ENCODE measurements around the gene ERBB2. TPM values are rescaled to one million over a fixed set of nuclear protein-coding genes. Genes with fewer than 3 reads are reported as not detected.

The ERBB2 gene
- total RNA-seq, 2 experiments from 2014 or later = 4.5 to 4.6 TPM

- no peak for DNase-seq
- Mint-ChIP-seq H3K27me3 (peaks cover under 1% of the 10 kb centered on the region), H3K4me3 (no peak overlapping the region), H3K36me3 (ENCODE audit: low read depth) (peaks cover 30% of the 10 kb centered on the region), H3K4me1 (peaks cover 55% of the 10 kb centered on the region), H3K27ac (peak overlapping the region; percentile 86), H3K9me3 (no peaks in the 10 kb centered on the region)
- CTCF ChIA-PET = interaction anchor here (0.6 to 2.2 kb wide), 6 partner anchors 9 to 304 kb away, joined by 3 to 13 read pairs (median 6); partner anchors contain the start of genes PGAP3 and TCAP
- POLR2A ChIA-PET = interaction anchor here (1.1 kb wide), 1 partner anchor 31 kb away, joined by 4 read pairs; no protein-coding TSS in a partner anchor
Observed at GRCh38 chr17:39675390-39676082, 24.3 kb upstream of the ERBB2 start.

GRCh38 chr17:39676198-39676819 lies 23.6 kb upstream of the ERBB2 start:
- H3K4me1 Mint-ChIP-seq = peaks cover 61% of the 10 kb centered on the region
- H3K4me3 Mint-ChIP-seq = no peak overlapping the region
- H3K9me3 Mint-ChIP-seq = no peaks in the 10 kb centered on the region
- H3K27ac Mint-ChIP-seq = peak overlapping the region; percentile 86
- ChIA-PET CTCF (interaction anchor here (1.1 to 2.2 kb wide), 6 partner anchors 9 to 94 kb away, joined by 3 to 13 read pairs (median 6); partner anchors contain the start of genes PGAP3 and TCAP), POLR2A (no interaction called here)
- DNase-seq = peak; percentile 70
- no peaks in the 10 kb centered on the region for H3K27me3 Mint-ChIP-seq
- H3K36me3 Mint-ChIP-seq (ENCODE audit: low read depth) = peaks cover 34% of the 10 kb centered on the region

- POLR2A ChIA-PET = no interaction called here
- Mint-ChIP-seq H3K4me3 (no peak overlapping the region), H3K27me3 (no peaks in the 10 kb centered on the region), H3K36me3 (ENCODE audit: low read depth) (peaks cover 34% of the 10 kb centered on the region), H3K27ac (peak overlapping the region; percentile 86), H3K9me3 (no peaks in the 10 kb centered on the region), H3K4me1 (peaks cover 61% of the 10 kb centered on the region)
- DNase-seq = no peak
- CTCF ChIA-PET = interaction anchor here (1.2 to 2.2 kb wide), 4 partner anchors 8 to 55 kb away, joined by 3 to 10 read pairs (median 5); partner anchors contain the start of gene PNMT
Observed at GRCh38 chr17:39677072-39677471, 22.8 kb upstream of the ERBB2 start.

- Mint-ChIP-seq H3K36me3 (ENCODE audit: low read depth) (peaks cover 38% of the 10 kb centered on the region), H3K27me3 (no peaks in the 10 kb centered on the region), H3K4me3 (no peak overlapping the region), H3K9me3 (no peaks in the 10 kb centered on the region), H3K27ac (peak overlapping the region; percentile 86), H3K4me1 (peaks cover 61% of the 10 kb centered on the region)
- no peak for DNase-seq
- CTCF ChIA-PET = interaction anchor here (1.4 to 2.5 kb wide), 4 partner anchors 9 to 56 kb away, joined by 6 to 17 read pairs (median 9); partner anchors contain the start of genes MIEN1, PGAP3 and PNMT
- POLR2A ChIA-PET = interaction anchor here (0.6 to 1.1 kb wide), 2 partner anchors 9 to 77 kb away, joined by 4 read pairs; no protein-coding TSS in a partner anchor
Observed at GRCh38 chr17:39677542-39678339, 22.1 kb upstream of the ERBB2 start.

GRCh38 chr17:39678340-39679116 lies 21.3 kb upstream of the ERBB2 start:
- no peaks in the 10 kb centered on the region for H3K9me3 Mint-ChIP-seq
- peak overlapping the region; percentile 92 for H3K27ac Mint-ChIP-seq
- DNase-seq = no peak
- peaks cover 44% of the 10 kb centered on the region for H3K36me3 Mint-ChIP-seq (ENCODE audit: low read depth)
- H3K4me3 Mint-ChIP-seq = no peak overlapping the region
- H3K4me1 Mint-ChIP-seq = peaks cover 62% of the 10 kb centered on the region
- no peaks in the 10 kb centered on the region for H3K27me3 Mint-ChIP-seq
- ChIA-PET POLR2A (interaction anchor here (1.1 kb wide), 1 partner anchor 77 kb away, joined by 4 read pairs; no protein-coding TSS in a partner anchor), CTCF (interaction anchor here (1.4 to 3.0 kb wide), 6 partner anchors 9 to 57 kb away, joined by 6 to 17 read pairs (median 8); partner anchors contain the start of genes MIEN1, PGAP3 and PNMT)

GRCh38 chr17:39679521-39680192 lies 20.2 kb upstream of the ERBB2 start:
- H3K36me3 Mint-ChIP-seq (ENCODE audit: low read depth) = peaks cover 49% of the 10 kb centered on the region
- no peaks in the 10 kb centered on the region for H3K27me3 Mint-ChIP-seq
- H3K27ac Mint-ChIP-seq = peak overlapping the region; percentile 92
- ChIA-PET POLR2A (no interaction called here), CTCF (interaction anchor here (1.5 to 3.0 kb wide), 5 partner anchors 8 to 58 kb away, joined by 8 to 17 read pairs (median 8); partner anchors contain the start of genes MIEN1, PGAP3 and PNMT)
- peaks cover 62% of the 10 kb centered on the region for H3K4me1 Mint-ChIP-seq
- DNase-seq = peak; percentile 47
- H3K9me3 Mint-ChIP-seq = no peaks in the 10 kb centered on the region
- H3K4me3 Mint-ChIP-seq = no peak overlapping the region

- H3K27ac Mint-ChIP-seq = no peak overlapping the region
- peaks cover 51% of the 10 kb centered on the region for H3K4me1 Mint-ChIP-seq
- CTCF ChIA-PET = interaction anchor here (1.8 kb wide), 1 partner anchor 62 kb away, joined by 7 read pairs; no protein-coding TSS in a partner anchor
- peaks cover 3% of the 10 kb centered on the region for H3K9me3 Mint-ChIP-seq
- POLR2A ChIA-PET = no interaction called here
- no peak overlapping the region for H3K4me3 Mint-ChIP-seq
- H3K36me3 Mint-ChIP-seq (ENCODE audit: low read depth) = peaks cover 47% of the 10 kb centered on the region
- no peak for DNase-seq
- no peaks in the 10 kb centered on the region for H3K27me3 Mint-ChIP-seq
Observed at GRCh38 chr17:39683295-39683939, 16.4 kb upstream of the ERBB2 start.

- peaks cover 48% of the 10 kb centered on the region for H3K4me1 Mint-ChIP-seq
- POLR2A ChIA-PET = no interaction called here
Observed at GRCh38 chr17:39684369-39685192, 15.3 kb upstream of the ERBB2 start.

GRCh38 chr17:39687101-39687545 lies 12.7 kb upstream of the ERBB2 start:
- Mint-ChIP-seq H3K9me3 (peaks cover 7% of the 10 kb centered on the region), H3K27me3 (no peaks in the 10 kb centered on the region), H3K4me1 (peaks cover 33% of the 10 kb centered on the region), H3K36me3 (ENCODE audit: low read depth) (peaks cover 34% of the 10 kb centered on the region), H3K27ac (peak overlapping the region; percentile 98), H3K4me3 (peak overlapping the region; percentile 94)
- DNase-seq = no peak
- ChIA-PET CTCF (interaction anchor here (1.1 to 2.4 kb wide), 6 partner anchors 9 to 43 kb away, joined by 3 to 14 read pairs (median 7); partner anchors contain the start of gene MIEN1), POLR2A (no interaction called here)

More at GRCh38 chr17:39684369-39685192, 15.3 kb upstream of the ERBB2 start:
- Mint-ChIP-seq H3K27me3 (no peaks in the 10 kb centered on the region), H3K9me3 (peaks cover 7% of the 10 kb centered on the region), H3K27ac (no peak overlapping the region), H3K4me3 (no peak overlapping the region), H3K36me3 (ENCODE audit: low read depth) (peaks cover 44% of the 10 kb centered on the region)
- no peak for DNase-seq
- CTCF ChIA-PET = interaction anchor here (1.4 kb wide), 1 partner anchor 63 kb away, joined by 4 read pairs; no protein-coding TSS in a partner anchor
